ENCODE data around the gene SELPLG.

SELPLG gene

DNA sequence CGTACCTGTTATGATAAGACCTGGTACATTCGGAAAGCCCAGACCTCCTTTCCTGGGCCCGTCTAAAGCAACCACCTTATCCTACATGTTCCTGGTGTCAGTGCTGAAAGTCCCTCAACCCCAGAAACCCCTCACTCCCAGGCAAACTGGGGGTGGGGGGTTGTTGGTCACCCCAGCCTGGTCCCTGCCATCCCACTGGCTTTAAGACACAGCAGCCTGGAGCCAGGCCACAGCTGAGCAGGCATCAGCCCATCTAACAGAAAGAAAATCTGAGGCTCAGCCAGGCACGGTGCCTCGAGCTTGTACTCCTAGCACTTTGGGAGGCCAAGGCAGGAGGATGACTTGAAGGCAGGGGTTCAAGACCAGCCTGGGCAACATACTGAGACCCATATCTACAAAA lies 4.5 kb downstream of the SELPLG start:
- DNase-seq (peak; percentile 40), ATAC-seq (ENCODE audit: insufficient read depth, low read depth) (no peak)
- no peak for TF ChIP-seq EZH2 (IDR thresholded peaks at IDR 0.05; ENCODE audit: borderline replicate concordance, low read depth, low read length, severe bottlenecking)
- TF ChIP-seq, protein P1, sequence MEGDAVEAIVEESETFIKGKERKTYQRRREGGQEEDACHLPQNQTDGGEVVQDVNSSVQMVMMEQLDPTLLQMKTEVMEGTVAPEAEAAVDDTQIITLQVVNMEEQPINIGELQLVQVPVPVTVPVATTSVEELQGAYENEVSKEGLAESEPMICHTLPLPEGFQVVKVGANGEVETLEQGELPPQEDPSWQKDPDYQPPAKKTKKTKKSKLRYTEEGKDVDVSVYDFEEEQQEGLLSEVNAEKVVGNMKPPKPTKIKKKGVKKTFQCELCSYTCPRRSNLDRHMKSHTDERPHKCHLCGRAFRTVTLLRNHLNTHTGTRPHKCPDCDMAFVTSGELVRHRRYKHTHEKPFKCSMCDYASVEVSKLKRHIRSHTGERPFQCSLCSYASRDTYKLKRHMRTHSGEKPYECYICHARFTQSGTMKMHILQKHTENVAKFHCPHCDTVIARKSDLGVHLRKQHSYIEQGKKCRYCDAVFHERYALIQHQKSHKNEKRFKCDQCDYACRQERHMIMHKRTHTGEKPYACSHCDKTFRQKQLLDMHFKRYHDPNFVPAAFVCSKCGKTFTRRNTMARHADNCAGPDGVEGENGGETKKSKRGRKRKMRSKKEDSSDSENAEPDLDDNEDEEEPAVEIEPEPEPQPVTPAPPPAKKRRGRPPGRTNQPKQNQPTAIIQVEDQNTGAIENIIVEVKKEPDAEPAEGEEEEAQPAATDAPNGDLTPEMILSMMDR (IDR thresholded peaks at IDR 0.05; ENCODE audit: borderline replicate concordance, extremely low read depth, low read length, poor library complexity, severe bottlenecking) = no peak
- no peaks in the 10 kb centered on the region for H4K20me1 ChIP-seq (ENCODE audit: insufficient read depth, low read length)
- peaks cover 73% of the 10 kb centered on the region for H3K4me1 ChIP-seq (ENCODE audit: insufficient read depth, low read length)
- H3K27me3 ChIP-seq (ENCODE audit: insufficient read depth, low read length, poor library complexity) = no peaks in the 10 kb centered on the region
- peak overlapping the region; percentile 57 for H2AFZ ChIP-seq (ENCODE audit: low read depth, low read length)
- no peaks in the 10 kb centered on the region for H3K9me3 ChIP-seq (ENCODE audit: insufficient read depth, low read length, severe bottlenecking)
- peak overlapping the region; percentile 39 to 62; a peak in 3 of 4 replicates for H3K4me3 ChIP-seq (ENCODE audit: low read depth in 1 of 2, low read length in 2 of 2)
- H3K36me3 ChIP-seq (ENCODE audit: insufficient read depth, low read length) = peaks cover 19% of the 10 kb centered on the region
- H3K79me2 ChIP-seq (ENCODE audit: insufficient read depth, low read length) = peaks cover 95% of the 10 kb centered on the region
- H3K9ac ChIP-seq (ENCODE audit: low read depth, low read length) = peak overlapping the region; percentile 86
- H3K27ac ChIP-seq (ENCODE audit: low read length) = peak overlapping the region; percentile 95
- peak overlapping the region; percentile 78 for H3K4me2 ChIP-seq (ENCODE audit: insufficient read depth, low read length)

DNA sequence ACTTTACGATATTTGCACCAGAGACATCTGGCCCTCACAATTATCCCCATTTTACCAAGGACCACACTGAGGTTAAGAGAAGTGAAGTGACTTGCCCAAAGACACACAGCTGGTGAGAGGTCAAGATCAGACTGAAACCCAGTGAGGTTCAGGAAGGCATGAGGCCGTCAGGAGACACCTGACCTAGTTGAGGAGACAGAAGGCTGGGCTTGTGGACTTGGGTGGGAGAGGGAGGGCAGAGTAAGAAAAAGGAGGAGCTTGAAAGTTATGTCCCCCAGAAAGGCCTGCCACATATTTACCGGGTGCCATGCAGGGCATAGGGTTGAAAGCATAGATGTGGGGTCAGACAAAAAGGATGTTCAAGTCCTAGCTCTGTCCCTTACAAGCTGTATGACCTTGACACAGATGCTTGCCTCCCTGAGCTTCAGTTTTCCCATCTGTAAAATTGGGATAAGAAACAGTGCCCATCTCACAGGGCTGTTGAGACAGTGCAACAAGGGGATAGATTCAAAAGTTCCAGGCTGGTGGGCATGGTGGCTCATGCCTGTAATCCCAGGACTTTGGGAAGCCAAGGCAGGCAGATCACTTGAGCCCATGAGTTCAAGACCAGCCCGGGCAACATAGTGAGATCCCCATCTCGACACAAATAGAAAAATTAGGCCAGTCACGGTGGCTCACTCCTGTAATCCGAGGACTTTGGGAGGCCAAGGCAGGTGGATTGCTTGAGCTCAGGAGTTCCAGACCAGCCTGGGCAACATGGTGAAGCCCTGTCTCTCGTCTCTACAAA lies 6.4 kb downstream of the SELPLG start:
- H3K9ac ChIP-seq (ENCODE audit: low read depth, low read length) = peak overlapping the region; percentile 86
- no peaks in the 10 kb centered on the region for H3K9me3 ChIP-seq (ENCODE audit: insufficient read depth, low read length, severe bottlenecking)
- H3K27me3 ChIP-seq (ENCODE audit: insufficient read depth, low read length, poor library complexity) = no peaks in the 10 kb centered on the region
- H3K27ac ChIP-seq (ENCODE audit: low read length) = peak overlapping the region; percentile 95
- ATAC-seq (ENCODE audit: insufficient read depth, low read depth) = no peak
- H2AFZ ChIP-seq (ENCODE audit: low read depth, low read length) = no peak overlapping the region
- H3K4me1 ChIP-seq (ENCODE audit: insufficient read depth, low read length) = peaks cover 55% of the 10 kb centered on the region
- H3K4me3 ChIP-seq (ENCODE audit: low read depth in 1 of 2, low read length in 2 of 2) = no peak overlapping the region
- peaks cover 5% of the 10 kb centered on the region for H4K20me1 ChIP-seq (ENCODE audit: insufficient read depth, low read length)
- H3K4me2 ChIP-seq (ENCODE audit: insufficient read depth, low read length) = peak overlapping the region; percentile 78
- peaks cover 86% of the 10 kb centered on the region for H3K79me2 ChIP-seq (ENCODE audit: insufficient read depth, low read length)
- DNase-seq = no peak
- peaks cover 38% of the 10 kb centered on the region for H3K36me3 ChIP-seq (ENCODE audit: insufficient read depth, low read length)
- no peak for TF ChIP-seq EZH2 (IDR thresholded peaks at IDR 0.05; ENCODE audit: borderline replicate concordance, low read depth, low read length, severe bottlenecking)
- TF ChIP-seq, protein P1 (IDR thresholded peaks at IDR 0.05; ENCODE audit: borderline replicate concordance, extremely low read depth, low read length, poor library complexity, severe bottlenecking) = no peak

DNA sequence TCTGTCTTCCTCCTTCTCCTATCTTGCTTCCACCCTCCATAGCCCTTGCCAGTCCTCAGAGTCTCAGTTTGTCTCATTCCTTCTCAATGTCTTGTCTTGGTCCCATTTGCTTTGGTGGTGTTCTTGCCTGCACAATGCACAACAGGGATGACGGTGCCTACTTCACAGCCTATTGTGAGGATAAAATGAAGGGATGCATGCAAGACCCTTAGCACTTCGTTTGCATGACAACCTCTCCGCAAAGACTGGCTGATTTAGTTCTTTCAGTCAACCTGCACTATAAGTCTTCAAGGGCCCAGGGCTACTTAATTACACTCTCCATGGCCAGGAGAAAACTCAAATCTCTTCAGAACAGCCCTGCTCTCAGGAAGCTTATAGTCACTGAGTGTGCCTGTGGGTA lies 8.5 kb downstream of the SELPLG start:
- H3K4me3 ChIP-seq (ENCODE audit: low read depth in 1 of 2, low read length in 2 of 2) = no peak overlapping the region
- TF ChIP-seq, protein P1 (IDR thresholded peaks at IDR 0.05; ENCODE audit: borderline replicate concordance, extremely low read depth, low read length, poor library complexity, severe bottlenecking) = no peak
- no peak for TF ChIP-seq EZH2 (IDR thresholded peaks at IDR 0.05; ENCODE audit: borderline replicate concordance, low read depth, low read length, severe bottlenecking)
- peak overlapping the region; percentile 21; the same call in 1 of the 2 replicates for H3K27ac ChIP-seq (ENCODE audit: low read length)
- ATAC-seq (ENCODE audit: insufficient read depth, low read depth) (no peak), DNase-seq (no peak)
- H3K27me3 ChIP-seq (ENCODE audit: insufficient read depth, low read length, poor library complexity) = no peaks in the 10 kb centered on the region
- H3K36me3 ChIP-seq (ENCODE audit: insufficient read depth, low read length) = peaks cover 46% of the 10 kb centered on the region
- no peaks in the 10 kb centered on the region for H3K9me3 ChIP-seq (ENCODE audit: insufficient read depth, low read length, severe bottlenecking)
- H3K79me2 ChIP-seq (ENCODE audit: insufficient read depth, low read length) = peaks cover 67% of the 10 kb centered on the region
- peaks cover 5% of the 10 kb centered on the region for H4K20me1 ChIP-seq (ENCODE audit: insufficient read depth, low read length)
- no peak overlapping the region for H2AFZ ChIP-seq (ENCODE audit: low read depth, low read length)
- H3K4me2 ChIP-seq (ENCODE audit: insufficient read depth, low read length) = no peak overlapping the region
- no peak overlapping the region for H3K9ac ChIP-seq (ENCODE audit: low read depth, low read length)
- peaks cover 34% of the 10 kb centered on the region for H3K4me1 ChIP-seq (ENCODE audit: insufficient read depth, low read length)
